Type B pancreatic cell (in vitro differentiated cells): ENCODE results near the gene LCAT. TPM values are rescaled to one million over a fixed set of nuclear protein-coding genes. Genes with fewer than 3 reads are reported as not detected.

Experiments used
- DNase-seq: peaks from one replicate; pipeline ENCODE4 v3.0.0; 2021; ENCODE audit warnings: mixed read lengths; ENCODE audit not compliant: unreplicated experiment; ENCODE audit errors: extremely low spot score
- H3K27ac Mint-ChIP-seq: 2 replicates; pipeline ENCODE4 v1.8.0; 2021; ENCODE audit warnings: mild to moderate bottlenecking, mixed read lengths
- H3K27me3 Mint-ChIP-seq: 2 replicates; pipeline ENCODE4 v1.8.0; 2021; ENCODE audit warnings: mixed read lengths
- H3K36me3 Mint-ChIP-seq: 2 replicates; pipeline ENCODE4 v1.8.0; 2021; ENCODE audit warnings: mixed read lengths
- H3K4me1 Mint-ChIP-seq: one replicate; pipeline ENCODE4 v1.8.0; 2021; ENCODE audit warnings: mixed read lengths; ENCODE audit not compliant: unreplicated experiment
- H3K4me3 Mint-ChIP-seq: 2 replicates; pipeline ENCODE4 v1.8.0; 2021; ENCODE audit warnings: mild to moderate bottlenecking, mixed read lengths
- H3K9me3 Mint-ChIP-seq: 2 replicates; pipeline ENCODE4 v1.8.0; 2021; ENCODE audit warnings: mixed read lengths
- total RNA-seq: library from RNA; stranded (reverse); gene quantifications from 2 replicates; pipeline ENCODE4 v1.2.1, GENCODE V29; 2021; ENCODE audit warnings: low replicate concordance
- TF ChIP-seq, protein P1 (sequence below): fragments of 200-600 bp; sonication (generic); conservative IDR thresholded peaks from 2 replicates; pipeline ENCODE4 v1.5.0; 2021; ENCODE audit warnings: antibody characterized with exemption, mild to moderate bottlenecking

The LCAT gene
- total RNA-seq, 1 donor from 2014 or later: 26.1 TPM

DNA sequence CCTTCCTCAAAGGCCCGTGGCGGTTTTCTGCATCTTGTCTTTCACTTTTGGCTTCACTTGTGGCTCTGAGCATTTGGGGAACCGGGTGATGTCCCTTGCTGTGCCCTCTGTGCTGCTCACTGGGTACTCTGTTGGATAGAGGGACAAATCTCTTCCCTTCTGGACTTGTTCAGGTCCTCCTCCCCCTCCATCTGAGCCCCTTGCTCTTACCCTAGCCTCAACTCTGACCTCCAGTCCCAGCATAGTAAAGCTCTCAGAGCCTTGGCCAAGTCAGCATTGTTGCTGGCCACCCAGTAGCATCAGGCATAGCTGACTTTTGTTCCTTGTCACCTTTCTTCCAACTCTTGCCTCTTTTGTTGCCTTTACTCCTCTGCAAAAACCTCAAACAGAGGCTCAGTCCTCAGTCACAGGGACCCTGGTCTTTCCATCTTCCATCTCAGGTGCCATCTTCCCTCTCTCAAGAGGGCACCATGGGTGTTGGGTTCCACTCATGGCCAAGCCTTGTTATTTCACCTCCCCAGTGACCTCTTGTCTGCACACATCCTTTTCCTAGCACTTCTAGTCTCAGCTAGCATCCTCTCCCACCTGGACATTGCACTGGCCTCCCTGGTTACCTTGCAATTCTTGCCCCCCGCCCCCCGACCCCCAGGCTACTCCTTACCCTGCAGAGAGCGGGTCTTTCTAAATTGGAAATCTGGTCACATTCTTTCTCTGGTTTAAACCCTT lies 6.9 kb downstream of the LCAT start:
- H3K27me3 Mint-ChIP-seq: peaks cover 2% of the 10 kb centered on the region
- H3K27ac Mint-ChIP-seq: peak overlapping the region; percentile 99
- peaks cover 3% of the 10 kb centered on the region for H3K36me3 Mint-ChIP-seq
- no peaks in the 10 kb centered on the region for H3K9me3 Mint-ChIP-seq
- H3K4me3 Mint-ChIP-seq: peak overlapping the region; percentile 100
- DNase-seq: no peak
- H3K4me1 Mint-ChIP-seq: peaks cover 18% of the 10 kb centered on the region
- TF ChIP-seq, protein P1, sequence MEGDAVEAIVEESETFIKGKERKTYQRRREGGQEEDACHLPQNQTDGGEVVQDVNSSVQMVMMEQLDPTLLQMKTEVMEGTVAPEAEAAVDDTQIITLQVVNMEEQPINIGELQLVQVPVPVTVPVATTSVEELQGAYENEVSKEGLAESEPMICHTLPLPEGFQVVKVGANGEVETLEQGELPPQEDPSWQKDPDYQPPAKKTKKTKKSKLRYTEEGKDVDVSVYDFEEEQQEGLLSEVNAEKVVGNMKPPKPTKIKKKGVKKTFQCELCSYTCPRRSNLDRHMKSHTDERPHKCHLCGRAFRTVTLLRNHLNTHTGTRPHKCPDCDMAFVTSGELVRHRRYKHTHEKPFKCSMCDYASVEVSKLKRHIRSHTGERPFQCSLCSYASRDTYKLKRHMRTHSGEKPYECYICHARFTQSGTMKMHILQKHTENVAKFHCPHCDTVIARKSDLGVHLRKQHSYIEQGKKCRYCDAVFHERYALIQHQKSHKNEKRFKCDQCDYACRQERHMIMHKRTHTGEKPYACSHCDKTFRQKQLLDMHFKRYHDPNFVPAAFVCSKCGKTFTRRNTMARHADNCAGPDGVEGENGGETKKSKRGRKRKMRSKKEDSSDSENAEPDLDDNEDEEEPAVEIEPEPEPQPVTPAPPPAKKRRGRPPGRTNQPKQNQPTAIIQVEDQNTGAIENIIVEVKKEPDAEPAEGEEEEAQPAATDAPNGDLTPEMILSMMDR: no peak

DNA sequence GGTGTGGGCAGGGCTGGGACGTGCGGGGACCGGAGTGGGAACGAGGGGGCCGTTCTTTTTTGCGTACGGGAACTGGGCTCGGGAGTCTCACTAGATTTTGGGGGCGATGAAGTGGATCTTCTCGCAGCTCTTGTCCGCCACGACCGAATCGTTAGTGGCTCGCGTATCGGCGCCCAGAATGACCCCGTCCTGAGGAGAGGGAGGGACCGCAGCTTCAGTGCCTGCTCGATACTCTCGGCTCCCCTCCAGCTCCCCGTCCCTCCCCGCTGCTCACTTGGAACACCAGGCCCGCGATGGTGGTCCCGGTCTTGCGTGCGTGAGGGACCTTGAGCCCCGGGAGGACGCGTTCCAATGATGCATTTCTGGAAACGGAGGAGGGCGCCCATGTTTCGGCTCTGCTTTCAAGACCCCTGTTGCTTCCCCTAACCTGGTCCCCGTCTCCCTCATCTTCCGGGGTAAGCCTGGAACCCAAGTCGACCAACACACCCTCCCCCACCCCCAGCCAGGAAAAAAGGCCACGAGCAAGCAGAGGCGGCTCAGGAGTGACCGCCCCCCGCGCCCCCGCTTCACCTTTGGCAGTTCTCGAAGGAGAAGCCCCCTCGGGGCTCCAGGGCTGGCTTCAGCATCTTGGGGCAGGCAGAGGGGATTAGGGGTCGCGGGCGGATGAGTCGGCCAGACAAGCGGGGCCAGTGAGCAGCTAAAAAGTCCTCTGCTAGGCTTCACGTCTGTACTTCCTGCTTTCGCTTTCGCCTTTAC lies 7.6 kb downstream of the LCAT start, which contains the start of gene PSMB10:
Gene PSMB10 (minus strand): TSS at position 727 of the 756 bp plus-strand sequence. CDS start 101 bp downstream, at position 626.
- TF ChIP-seq, protein P1: no peak
- Mint-ChIP-seq H3K9me3 (no peaks in the 10 kb centered on the region), H3K4me3 (peak within 1 kb of the TSS; percentile 100), H3K4me1 (peaks cover 17% of the 10 kb centered on the region), H3K36me3 (peaks cover 3% of the 10 kb centered on the region), H3K27ac (peak within 1 kb of the TSS; percentile 99), H3K27me3 (peaks cover 2% of the 10 kb centered on the region)
- DNase-seq: no peak

DNA sequence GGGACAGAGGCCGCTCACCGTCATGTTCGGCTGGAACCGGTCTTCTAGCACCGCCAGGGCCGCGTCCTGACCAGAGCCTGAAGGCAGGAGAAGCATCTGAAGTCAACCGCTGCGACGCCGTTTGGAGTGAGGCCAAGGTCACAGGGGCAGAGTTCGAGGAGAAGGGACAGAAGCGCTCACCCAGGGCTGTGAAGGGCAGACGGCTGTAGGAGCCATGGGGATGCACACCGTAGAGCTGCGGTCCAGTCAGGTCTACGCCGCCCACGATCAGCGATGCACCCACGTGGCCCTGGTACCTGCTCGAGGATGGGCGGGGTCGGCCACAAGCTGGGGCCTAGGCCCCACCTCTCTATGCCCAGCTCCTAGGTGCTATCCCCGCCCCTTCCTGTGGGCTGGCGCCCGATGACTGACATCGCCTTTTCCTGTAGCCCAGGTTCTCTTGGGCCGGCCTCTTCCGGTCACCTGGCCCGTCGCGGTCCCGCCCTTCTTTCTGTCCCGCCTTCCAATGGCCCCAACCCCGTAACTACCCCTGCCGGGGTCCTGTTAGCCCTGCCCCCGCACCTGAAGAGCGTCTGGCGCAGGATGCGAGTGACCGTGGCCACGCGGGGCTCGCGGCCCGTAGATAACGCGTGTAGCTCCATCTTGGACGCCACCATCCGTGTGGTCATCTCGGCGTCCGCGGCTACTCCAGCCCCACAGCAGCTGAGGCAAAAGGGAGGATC lies 8.4 kb downstream of the LCAT start:
- peak overlapping the region; percentile 99 for H3K27ac Mint-ChIP-seq
- peak overlapping the region; percentile 100 for H3K4me3 Mint-ChIP-seq
- peaks cover 17% of the 10 kb centered on the region for H3K4me1 Mint-ChIP-seq
- peaks cover 2% of the 10 kb centered on the region for H3K27me3 Mint-ChIP-seq
- H3K9me3 Mint-ChIP-seq: no peaks in the 10 kb centered on the region
- peak; percentile 91 for DNase-seq
- peaks cover 3% of the 10 kb centered on the region for H3K36me3 Mint-ChIP-seq
- TF ChIP-seq, protein P1: no peak

DNA sequence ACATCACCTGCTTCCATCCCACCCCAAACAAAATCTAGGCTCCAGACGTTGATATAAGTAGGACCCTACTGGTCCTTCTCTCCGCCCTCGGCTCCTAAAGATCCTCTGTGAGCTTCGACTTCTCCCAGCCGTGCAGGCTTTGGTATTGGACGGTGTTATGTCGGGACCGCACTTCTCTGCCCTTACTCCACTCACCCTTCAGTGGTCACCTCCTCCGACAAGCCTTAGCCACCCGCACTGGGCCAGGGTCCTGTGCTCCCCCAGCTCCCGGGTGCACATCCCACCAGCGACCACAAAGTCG lies 8.9 kb downstream of the LCAT start:
- no peaks in the 10 kb centered on the region for H3K9me3 Mint-ChIP-seq
- H3K4me3 Mint-ChIP-seq: peak overlapping the region; percentile 100
- H3K27me3 Mint-ChIP-seq: peaks cover 2% of the 10 kb centered on the region
- H3K4me1 Mint-ChIP-seq: peaks cover 17% of the 10 kb centered on the region
- H3K27ac Mint-ChIP-seq: peak overlapping the region; percentile 99
- H3K36me3 Mint-ChIP-seq: peaks cover 3% of the 10 kb centered on the region
- TF ChIP-seq, protein P1: no peak
- no peak for DNase-seq

DNA sequence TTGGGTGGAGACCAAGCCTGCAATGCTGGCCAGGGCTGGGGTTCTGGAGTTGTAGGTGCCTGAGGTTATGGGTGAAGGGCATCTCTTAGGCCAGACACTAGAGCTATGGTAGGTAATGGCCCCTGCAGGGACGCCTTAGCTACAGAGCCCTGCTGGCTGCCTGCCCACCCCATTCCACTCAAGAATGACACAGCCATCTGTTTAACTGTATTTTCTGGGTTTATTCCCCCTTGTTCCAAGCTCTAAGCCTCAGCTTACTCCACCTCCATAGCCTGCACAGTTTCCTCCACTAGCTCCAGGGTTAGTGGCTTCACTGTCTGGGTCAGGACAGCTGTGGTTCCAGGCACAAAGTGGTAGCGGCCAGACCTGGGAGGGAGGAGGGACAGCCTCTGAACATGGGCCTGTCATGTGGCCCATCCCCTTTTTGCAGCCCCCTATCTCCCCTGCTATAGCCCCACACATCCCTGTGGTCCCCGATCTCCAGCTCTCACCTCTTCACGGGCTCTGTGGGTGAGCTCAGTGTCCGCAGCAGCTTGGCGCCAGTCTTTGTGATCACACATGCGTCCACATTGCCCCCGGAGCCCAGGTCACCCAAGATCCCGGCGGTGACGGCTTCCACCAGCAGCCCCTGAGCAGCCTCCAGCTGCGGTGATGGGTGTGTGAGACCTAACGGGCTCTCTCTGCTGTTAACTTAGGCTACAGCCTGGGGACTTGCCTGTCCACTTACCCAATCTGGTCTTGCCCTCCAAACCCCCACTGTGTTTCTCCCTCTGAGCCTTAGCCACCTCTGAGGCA lies 9.4 kb downstream of the LCAT start:
- peaks cover 3% of the 10 kb centered on the region for H3K36me3 Mint-ChIP-seq
- H3K9me3 Mint-ChIP-seq: no peaks in the 10 kb centered on the region
- no peak for DNase-seq
- TF ChIP-seq, protein P1: no peak
- H3K27me3 Mint-ChIP-seq: peaks cover 2% of the 10 kb centered on the region
- peak overlapping the region; percentile 100 for H3K4me3 Mint-ChIP-seq
- H3K4me1 Mint-ChIP-seq: peaks cover 17% of the 10 kb centered on the region
- H3K27ac Mint-ChIP-seq: peak overlapping the region; percentile 99
